HG03159 (cell line): ENCODE measurements around the gene RGPD4.

Source experiments
- ATAC-seq: cut with Tn5 transposase; IDR thresholded peaks from one replicate; pipeline ENCODE4 v1.9.1; 2021; ENCODE audit warnings: mild to moderate bottlenecking, moderate library complexity; ENCODE audit not compliant: unreplicated experiment

RGPD4 gene

DNA sequence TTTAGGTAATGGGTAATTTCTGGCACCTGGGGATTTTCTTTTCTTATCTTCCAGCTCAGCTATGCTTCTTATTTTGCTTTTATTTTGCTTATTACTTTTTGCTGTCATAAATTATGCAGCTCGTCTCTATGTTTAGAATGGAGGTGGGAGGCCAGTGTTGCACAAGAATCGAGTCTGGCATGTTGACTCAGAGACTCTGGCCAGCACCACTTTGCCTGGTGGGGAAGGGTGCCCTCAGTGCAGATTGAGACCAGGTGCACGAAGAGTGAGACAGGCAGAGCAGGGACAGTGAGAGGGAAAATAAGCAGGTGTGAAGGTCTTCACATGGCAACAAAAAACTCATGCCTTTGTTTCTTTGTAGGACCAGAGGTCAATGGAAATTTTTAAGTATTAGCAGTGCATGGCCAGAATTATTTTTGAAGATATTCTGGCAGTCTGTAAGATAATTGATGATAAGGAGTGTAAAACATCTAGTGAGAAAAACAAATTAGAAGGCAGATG is 100.4 kb downstream of the RGPD4 start:
- no peak for ATAC-seq

DNA sequence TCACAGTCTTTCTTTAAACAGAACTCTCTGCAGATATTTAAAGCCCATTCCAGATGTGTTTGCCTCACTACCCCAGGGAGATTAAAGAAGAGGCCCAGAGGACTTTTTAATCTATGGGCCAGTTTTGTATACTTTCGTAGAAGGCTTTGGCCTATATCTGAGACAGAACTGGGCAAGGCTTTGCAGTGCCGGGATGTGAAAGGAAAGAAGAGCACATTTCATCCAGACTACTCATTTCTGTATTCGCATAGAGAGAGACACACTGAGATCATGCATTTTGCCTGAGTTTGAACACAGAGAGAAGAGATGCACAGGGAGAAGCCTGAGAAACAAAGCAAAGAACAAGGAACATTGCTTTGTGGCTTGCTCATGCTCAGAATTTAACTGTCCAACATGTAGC is 104.7 kb downstream of the RGPD4 start:
- ATAC-seq = no peak

DNA sequence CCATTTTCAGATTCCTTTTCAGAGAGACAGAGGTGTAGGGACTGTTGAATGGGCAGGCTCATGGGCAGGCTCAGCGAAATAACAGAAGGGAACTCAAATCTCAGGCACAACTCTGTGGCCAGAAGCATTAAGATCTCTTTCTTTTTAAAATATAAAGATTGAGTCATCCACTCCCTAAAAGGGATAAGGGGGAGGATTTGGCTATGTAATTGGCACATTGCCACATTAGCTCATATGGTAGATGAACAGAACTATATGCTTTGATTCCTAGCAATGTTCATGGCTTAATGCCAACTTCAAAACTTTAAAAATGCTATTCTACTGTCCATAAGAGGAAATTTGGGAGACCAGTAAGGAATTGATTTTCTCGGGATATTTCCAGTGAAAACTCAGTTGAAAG is 105.8 kb downstream of the RGPD4 start:
- no peak for ATAC-seq

DNA sequence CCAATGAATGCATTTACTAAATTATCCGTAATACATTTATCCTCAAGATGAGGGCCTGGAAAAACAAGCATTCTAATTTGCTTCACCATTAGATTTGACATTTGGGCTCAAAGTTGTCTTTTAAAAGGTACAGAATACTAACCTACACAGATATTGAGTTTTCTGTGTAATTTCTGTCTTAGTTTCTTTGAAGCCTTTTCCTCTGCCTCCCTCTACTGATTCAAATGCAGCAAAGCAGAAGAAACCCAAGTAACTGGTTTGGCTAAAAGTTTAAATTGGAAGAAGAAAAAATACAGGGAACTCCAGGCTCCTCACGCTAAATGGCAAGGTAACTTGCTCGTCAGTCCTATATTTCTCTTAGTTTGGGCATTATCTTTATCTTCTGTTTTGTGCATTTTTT is 106.3 kb downstream of the RGPD4 start:
- no peak for ATAC-seq

DNA sequence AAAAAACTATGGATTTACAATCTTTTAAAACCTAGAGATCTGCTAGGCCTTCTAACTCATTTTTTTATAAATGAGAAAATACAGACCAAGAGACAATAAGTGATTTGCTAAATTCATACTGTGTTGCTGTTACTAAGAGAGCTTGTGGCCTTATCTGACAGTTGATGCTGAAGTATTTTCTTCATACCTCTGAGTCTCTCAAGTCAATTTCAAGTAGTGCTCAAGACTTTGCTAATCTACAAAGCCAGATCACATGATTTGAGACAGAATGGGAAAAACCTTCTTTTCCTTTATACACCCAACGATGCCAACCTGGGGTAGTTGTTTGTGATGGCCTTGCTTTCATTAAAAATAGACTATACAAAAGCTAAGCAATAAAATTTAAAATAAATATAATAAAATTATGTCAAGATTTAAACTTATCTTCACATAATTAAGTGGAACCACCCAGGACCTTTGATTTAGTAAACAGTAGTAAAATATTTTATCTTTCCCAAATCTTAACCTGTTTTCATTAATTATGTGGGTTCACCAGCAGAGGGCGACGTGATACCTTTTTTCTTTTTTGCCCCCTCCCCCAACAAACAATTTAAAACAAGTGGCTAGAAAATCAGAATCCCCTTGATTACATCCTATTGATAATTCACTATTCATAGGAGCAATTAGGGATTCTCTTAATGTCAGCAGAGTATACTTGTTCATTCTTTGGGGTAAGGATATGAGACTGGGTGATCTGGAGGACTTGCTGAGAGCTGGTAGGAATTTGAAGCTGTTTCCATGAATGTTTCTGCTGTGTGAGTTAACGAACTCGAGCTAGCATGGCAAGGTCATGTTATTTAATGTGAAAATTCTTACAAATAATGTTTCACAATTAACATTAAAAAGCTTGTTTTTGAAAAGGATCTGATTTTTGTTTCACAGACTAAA is 110.0 kb downstream of the RGPD4 start:
- ATAC-seq = no peak
